H1 (cell line): Measurements from ENCODE around the gene PDE3A.

ENCODE experiments used
- CHD1 ChIP-seq: IDR thresholded peaks from 2 replicates; pipeline ENCODE4 v1.6.1; 2012; ENCODE audit warnings: low read depth, low read length, improper control_type of control experiment
- CHD2 ChIP-seq: IDR thresholded peaks from 2 replicates; pipeline ENCODE4 v1.6.1; 2012; ENCODE audit warnings: low read length, improper control_type of control experiment
- EP300 ChIP-seq, 2 experiments: IDR thresholded peaks; 1 replicate in 1 of 2; 2 replicates in 1 of 2; pipeline ENCODE4 v1.6.1; 2011 to 2012; ENCODE audit warnings: low read depth in 2 of 2, low read length in 2 of 2, mild to moderate bottlenecking in 2 of 2, borderline replicate concordance in 1 of 2, inconsistent platforms in 1 of 2, moderate library complexity in 1 of 2
- EZH2 ChIP-seq: fragments of 200-600 bp; sonication (generic); IDR thresholded peaks from 2 replicates; pipeline ENCODE4 v1.7.1; 2012; ENCODE audit warnings: low read depth, mild to moderate bottlenecking, moderate library complexity, low read length, inconsistent platforms; ENCODE audit not compliant: severe bottlenecking
- FOSL1 ChIP-seq: IDR thresholded peaks from 2 replicates; pipeline ENCODE4 v1.6.1; 2011; ENCODE audit warnings: mild to moderate bottlenecking, low read depth, low read length, moderate library complexity; ENCODE audit not compliant: insufficient read depth
- KDM1A ChIP-seq: fragments of 200-600, 300-600 bp; sonication (generic); IDR thresholded peaks from 2 replicates; pipeline ENCODE4 v1.7.1; 2016; ENCODE audit warnings: mild to moderate bottlenecking, low read length, borderline replicate concordance
- NRF1 ChIP-seq: IDR thresholded peaks from 2 replicates; pipeline ENCODE4 v1.6.1; 2011; ENCODE audit warnings: mild to moderate bottlenecking, low read depth, low read length, improper control_type of control experiment
- POLR2A ChIP-seq, 2 experiments: IDR thresholded peaks; 1 replicate in 1 of 2; 2 replicates in 1 of 2; pipeline ENCODE4 v1.6.1; 2011; ENCODE audit warnings: low read depth in 2 of 2, low read length in 2 of 2, mild to moderate bottlenecking in 2 of 2; ENCODE audit errors: control extremely low read depth in 1 of 2
- POLR2AphosphoS5 ChIP-seq: IDR thresholded peaks from 2 replicates; pipeline ENCODE4 v1.6.1; 2011; ENCODE audit warnings: low read depth, low read length
- SIX5 ChIP-seq: IDR thresholded peaks from 2 replicates; pipeline ENCODE4 v1.6.1; 2011; ENCODE audit warnings: mild to moderate bottlenecking, low read depth, low read length
- TBP ChIP-seq: IDR thresholded peaks from 2 replicates; pipeline ENCODE4 v1.6.1; 2011; ENCODE audit warnings: low read depth, low read length, improper control_type of control experiment
- TEAD4 ChIP-seq: IDR thresholded peaks from 2 replicates; pipeline ENCODE4 v1.6.1; 2012; ENCODE audit warnings: low read depth, low read length, inconsistent platforms, mixed read lengths
- YY1 ChIP-seq: IDR thresholded peaks from 2 replicates; pipeline ENCODE4 v1.6.1; 2011; ENCODE audit warnings: low read depth, mild to moderate bottlenecking, low read length
- TF ChIP-seq, protein P1 (sequence below), 3 experiments: IDR thresholded peaks; 1 replicate in 2 of 3; 2 replicates in 1 of 3; pipeline versions ENCODE4 v1.5.1 to v1.6.1; 2011; ENCODE audit warnings: low read length in 3 of 3, mild to moderate bottlenecking in 3 of 3, inconsistent platforms in 2 of 3, low read depth in 1 of 3, moderate library complexity in 1 of 3; ENCODE audit not compliant: insufficient read depth in 1 of 3; ENCODE audit errors: control extremely low read depth in 1 of 3

DNA sequence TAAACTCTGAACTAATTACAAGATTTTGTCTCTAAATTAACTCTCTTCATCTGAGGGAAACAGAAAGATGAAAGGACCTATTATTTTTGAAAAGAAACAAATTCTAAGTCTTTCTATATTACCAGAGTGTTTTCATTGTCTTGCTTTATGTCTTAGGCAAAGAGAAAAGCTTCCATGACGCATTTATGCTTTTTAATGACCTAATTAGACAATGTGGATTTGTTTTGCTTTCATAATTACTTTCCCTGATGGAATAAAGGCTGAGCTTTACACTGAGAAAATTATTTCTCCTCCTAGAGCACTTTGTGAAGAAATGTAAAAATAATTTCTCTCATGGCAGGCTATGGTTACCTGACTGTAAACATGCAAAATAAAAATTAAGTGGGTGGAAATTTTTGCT, 188.8 kb downstream of the PDE3A start:
- no peak for TF ChIP-seq CHD1
- no peak for TF ChIP-seq KDM1A
- TF ChIP-seq, protein P1, sequence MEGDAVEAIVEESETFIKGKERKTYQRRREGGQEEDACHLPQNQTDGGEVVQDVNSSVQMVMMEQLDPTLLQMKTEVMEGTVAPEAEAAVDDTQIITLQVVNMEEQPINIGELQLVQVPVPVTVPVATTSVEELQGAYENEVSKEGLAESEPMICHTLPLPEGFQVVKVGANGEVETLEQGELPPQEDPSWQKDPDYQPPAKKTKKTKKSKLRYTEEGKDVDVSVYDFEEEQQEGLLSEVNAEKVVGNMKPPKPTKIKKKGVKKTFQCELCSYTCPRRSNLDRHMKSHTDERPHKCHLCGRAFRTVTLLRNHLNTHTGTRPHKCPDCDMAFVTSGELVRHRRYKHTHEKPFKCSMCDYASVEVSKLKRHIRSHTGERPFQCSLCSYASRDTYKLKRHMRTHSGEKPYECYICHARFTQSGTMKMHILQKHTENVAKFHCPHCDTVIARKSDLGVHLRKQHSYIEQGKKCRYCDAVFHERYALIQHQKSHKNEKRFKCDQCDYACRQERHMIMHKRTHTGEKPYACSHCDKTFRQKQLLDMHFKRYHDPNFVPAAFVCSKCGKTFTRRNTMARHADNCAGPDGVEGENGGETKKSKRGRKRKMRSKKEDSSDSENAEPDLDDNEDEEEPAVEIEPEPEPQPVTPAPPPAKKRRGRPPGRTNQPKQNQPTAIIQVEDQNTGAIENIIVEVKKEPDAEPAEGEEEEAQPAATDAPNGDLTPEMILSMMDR (IDR thresholded peaks at IDR 0.05; ENCODE audit: control extremely low read depth in 1 of 3, insufficient read depth in 1 of 3, low read depth in 1 of 3, low read length in 3 of 3) = no peak
- no peak for TF ChIP-seq TBP
- TF ChIP-seq CHD2 = no peak
- TF ChIP-seq FOSL1 = no peak
- no peak for TF ChIP-seq EZH2
- TF ChIP-seq SIX5 = no peak
- TF ChIP-seq YY1 = no peak
- TF ChIP-seq NRF1 = no peak
- no peak for TF ChIP-seq EP300 (IDR thresholded peaks at IDR 0.05; ENCODE audit: borderline replicate concordance in 1 of 2, low read depth in 2 of 2, low read length in 2 of 2)
- no peak for TF ChIP-seq POLR2AphosphoS5
- TF ChIP-seq POLR2A (IDR thresholded peaks at IDR 0.05; ENCODE audit: control extremely low read depth in 1 of 2, low read depth in 2 of 2, low read length in 2 of 2) = no peak
- TF ChIP-seq TEAD4 = no peak
